Endometrial microvascular endothelial cells (primary cell): ENCODE data around the gene ERGIC1. TPM values are rescaled to one million over a fixed set of nuclear protein-coding genes. Genes with fewer than 3 reads are reported as not detected.
"Not testable (repeated sequence)": the region's sequence is repeated elsewhere in the genome, so short reads cannot be mapped to it uniquely, and the experiment has no call there.

ENCODE experiments used
- in situ Hi-C: cut with HindIII; loops from 2 replicates; pipeline ENCODE4 v1.10.0; 2017; ENCODE audit warnings: low sequenced_read_pairs, low pct_unique_long_range_greater_than_20kb; ENCODE audit errors: inconsistent ontology term
- total RNA-seq: library from RNA; depleted of rRNA; stranded (reverse); fragments of >200 nt; gene quantifications from one replicate; pipeline ENCODE4 v1.2.3, GENCODE V29; 2015; ENCODE audit errors: inconsistent ontology term

Gene ERGIC1
- total RNA-seq, 1 donor from 2014 or later = 129 TPM

GRCh38 chr5:172886974-172887501 is 53.0 kb downstream of the ERGIC1 start:
- in situ Hi-C loops = no loop called here

- in situ Hi-C loops = no loop called here
Measured at GRCh38 chr5:172887692-172888091, 53.6 kb downstream of the ERGIC1 start.

GRCh38 chr5:172890659-172891058 is 56.6 kb downstream of the ERGIC1 start:
- in situ Hi-C loops = no loop called here

GRCh38 chr5:172891716-172892421 is 57.8 kb downstream of the ERGIC1 start:
- in situ Hi-C loops = no loop called here

GRCh38 chr5:172892713-172893112 is 58.7 kb downstream of the ERGIC1 start:
- in situ Hi-C loops = no loop called here

- in situ Hi-C loops = no loop called here
Measured at GRCh38 chr5:172894767-172895388, 60.8 kb downstream of the ERGIC1 start.

- in situ Hi-C loops = no loop called here
Measured at GRCh38 chr5:172895549-172895948, 61.5 kb downstream of the ERGIC1 start.

- in situ Hi-C loops = no loop called here
Measured at GRCh38 chr5:172896465-172896864, 62.4 kb downstream of the ERGIC1 start.

GRCh38 chr5:172897067-172897466 is 63.0 kb downstream of the ERGIC1 start:
- in situ Hi-C loops = not testable (repeated sequence)

- in situ Hi-C loops = no loop called here
Measured at GRCh38 chr5:172897481-172898217, 63.6 kb downstream of the ERGIC1 start.

GRCh38 chr5:172898218-172898842 is 64.3 kb downstream of the ERGIC1 start:
- in situ Hi-C loops = no loop called here

- in situ Hi-C loops = no loop called here
Measured at GRCh38 chr5:172898843-172899369, 64.9 kb downstream of the ERGIC1 start.

GRCh38 chr5:172899436-172899835 is 65.4 kb downstream of the ERGIC1 start:
- in situ Hi-C loops = no loop called here

- in situ Hi-C loops = loop anchor here (25.0 kb wide), 1 partner anchor 189 kb away; no protein-coding TSS in a partner anchor
Measured at GRCh38 chr5:172901012-172901780, 67.1 kb downstream of the ERGIC1 start.

- in situ Hi-C loops = loop anchor here (25.0 kb wide), 1 partner anchor 190 kb away; no protein-coding TSS in a partner anchor
Measured at GRCh38 chr5:172901788-172902496, 67.9 kb downstream of the ERGIC1 start.

GRCh38 chr5:172902497-172903472 is 68.7 kb downstream of the ERGIC1 start:
- in situ Hi-C loops = loop anchor here (25.0 kb wide), 1 partner anchor 190 kb away; no protein-coding TSS in a partner anchor
